ENCODE results near the gene CACNA2D3.

GRCh38 chr3:54772051-54772450 is 649.7 kb downstream of the CACNA2D3 start:
- TF ChIP-seq EZH2 (IDR thresholded peaks at IDR 0.05; ENCODE audit: insufficient read depth, poor library complexity, severe bottlenecking) (no peak), EZH2phosphoT487 (IDR thresholded peaks at IDR 0.05; ENCODE audit: insufficient read depth, low read depth) (no peak)
